ENCODE measurements around the gene MKNK2. TPM values are rescaled to one million over a fixed set of nuclear protein-coding genes. Genes with fewer than 3 reads are reported as not detected.
A peak's percentile ranks its signal among the peaks of the same experiment; 100 is the strongest.
"Not testable (repeated sequence)": the region's sequence is repeated elsewhere in the genome, so short reads cannot be mapped to it uniquely, and the experiment has no call there.

The MKNK2 gene
- total RNA-seq, 1 donor from 2014 or later, result 97.1 TPM

DNA sequence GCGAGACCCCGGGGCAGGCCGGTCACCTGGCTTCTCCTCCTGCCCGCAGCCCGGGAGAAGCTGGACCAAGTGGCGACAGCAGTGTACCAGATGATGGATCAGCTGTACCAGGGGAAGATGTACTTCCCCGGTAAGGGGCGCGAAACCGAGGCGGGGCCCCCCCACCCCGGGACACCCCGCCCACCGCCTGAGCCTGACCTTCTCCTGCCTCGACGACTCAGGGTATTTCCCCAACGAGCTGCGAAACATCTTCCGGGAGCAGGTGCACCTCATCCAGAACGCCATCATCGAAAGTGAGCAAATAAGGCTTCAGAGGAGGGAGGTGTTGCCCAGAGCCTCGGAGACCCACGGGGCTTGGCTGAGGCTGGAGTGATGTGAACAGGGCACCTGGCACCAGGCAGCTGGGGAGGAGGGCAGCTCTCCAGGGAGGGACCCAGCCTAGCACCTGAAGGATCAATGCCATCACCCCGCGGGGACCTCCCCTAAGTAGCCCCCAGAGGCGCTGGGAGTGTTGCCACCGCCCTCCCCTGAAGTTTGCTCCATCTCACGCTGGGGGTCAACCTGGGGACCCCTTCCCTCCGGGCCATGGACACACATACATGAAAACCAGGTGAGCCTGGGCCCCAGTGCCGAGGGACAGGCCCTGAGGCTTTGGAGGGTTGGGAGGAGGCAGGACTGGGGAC, 46.3 kb upstream of the MKNK2 start:
- TF ChIP-seq CTCF (IDR thresholded peaks at IDR 0.05; ENCODE audit: unreplicated experiment), result no peak

DNA sequence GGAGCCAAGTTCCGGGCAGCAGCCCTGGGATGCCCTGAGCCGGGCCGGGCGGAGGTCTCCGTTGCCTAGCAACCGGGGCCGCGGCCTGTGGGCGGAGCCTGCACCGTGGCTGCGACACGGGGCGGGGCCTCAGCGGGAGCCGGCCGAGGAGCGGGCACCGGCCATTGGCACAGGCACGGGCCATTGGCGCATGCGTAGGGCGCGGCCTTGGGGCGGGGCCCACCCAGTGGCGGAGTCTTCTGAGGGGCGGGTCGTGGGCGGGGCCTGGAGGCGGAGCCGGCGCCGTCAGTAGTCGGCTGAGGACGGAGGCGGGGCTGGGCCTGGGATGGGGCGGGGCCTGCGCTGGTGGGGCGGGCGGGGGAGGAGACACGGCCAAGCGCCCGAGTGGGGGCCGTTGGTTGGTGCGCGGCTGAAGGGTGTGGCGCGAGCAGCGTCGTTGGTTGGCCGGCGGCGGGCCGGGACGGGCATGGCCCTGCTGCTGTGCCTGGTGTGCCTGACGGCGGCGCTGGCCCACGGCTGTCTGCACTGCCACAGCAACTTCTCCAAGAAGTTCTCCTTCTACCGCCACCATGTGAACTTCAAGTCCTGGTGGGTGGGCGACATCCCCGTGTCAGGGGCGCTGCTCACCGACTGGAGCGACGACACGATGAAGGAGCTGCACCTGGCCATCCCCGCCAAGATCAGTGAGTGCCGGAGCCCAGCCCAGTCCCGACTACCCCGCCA, 45.6 kb upstream of the MKNK2 start, which contains the start of gene IZUMO4:
Gene IZUMO4, plus strand, starts transcription at position 436 of the 723 bp plus-strand sequence. Its CDS starts 31 bp downstream, at position 467.
- peak within 1 kb of the TSS; percentile 90 for H3K4me3 Mint-ChIP-seq
- peak; percentile 100 for DNase-seq (ENCODE audit: low spot score in 2 of 2, unreplicated experiment in 2 of 2)
- H3K36me3 Mint-ChIP-seq, result no peaks in the 10 kb centered on the region
- H3K27ac Mint-ChIP-seq, result peak within 1 kb of the TSS; percentile 91
- peaks cover 23% of the 10 kb centered on the region for H3K4me1 Mint-ChIP-seq
- no peaks in the 10 kb centered on the region for H3K27me3 Mint-ChIP-seq (ENCODE audit: low read depth)
- no peaks in the 10 kb centered on the region for H3K9me3 Mint-ChIP-seq
- no peak for TF ChIP-seq CTCF (IDR thresholded peaks at IDR 0.05; ENCODE audit: unreplicated experiment)

More for the DNA sequence above, 46.3 kb upstream of the MKNK2 start:
- H3K36me3 Mint-ChIP-seq, result peaks cover 4% of the 10 kb centered on the region
- H3K4me1 Mint-ChIP-seq, result peaks cover 23% of the 10 kb centered on the region
- H3K27ac Mint-ChIP-seq, result no peak overlapping the region
- no peak for DNase-seq (ENCODE audit: low spot score in 2 of 2, unreplicated experiment in 2 of 2)
- H3K9me3 Mint-ChIP-seq, result no peaks in the 10 kb centered on the region
- no peaks in the 10 kb centered on the region for H3K27me3 Mint-ChIP-seq (ENCODE audit: low read depth)
- H3K4me3 Mint-ChIP-seq, result peak overlapping the region; percentile 67

DNA sequence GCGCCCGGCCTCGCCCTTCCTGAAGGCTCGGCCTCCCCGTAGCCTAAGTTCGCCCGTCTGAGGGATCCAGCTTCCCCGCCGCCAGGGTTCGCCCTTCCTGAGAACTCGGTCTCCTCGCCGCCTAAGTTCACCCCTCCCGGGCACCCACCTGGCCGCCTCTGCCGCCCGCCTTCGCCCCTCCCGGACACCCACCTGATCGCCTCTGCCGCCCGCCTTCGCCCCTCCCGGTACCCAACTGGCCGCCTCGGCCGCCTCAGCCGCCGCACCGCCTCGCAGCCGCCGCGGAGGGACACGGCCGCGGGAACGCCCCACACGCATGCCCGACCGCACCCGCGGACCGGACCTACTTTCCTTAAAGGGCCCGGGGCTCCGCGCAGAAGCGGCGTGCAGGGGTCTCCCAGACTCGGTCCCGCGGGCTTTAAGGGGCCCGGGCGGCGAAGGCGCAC, 45.0 kb upstream of the MKNK2 start, which contains the start of gene MOB3A:
Gene MOB3A, minus strand, starts transcription at position 293 of the 446 bp plus-strand sequence. CDS start 17,766 bp downstream, outside the sequence.
- peak in 1 of 2 experiments; percentile 81 for DNase-seq (ENCODE audit: low spot score in 2 of 2, unreplicated experiment in 2 of 2)
- TF ChIP-seq CTCF (IDR thresholded peaks at IDR 0.05; ENCODE audit: unreplicated experiment), result peak; percentile 51
- Mint-ChIP-seq H3K27ac (peak within 1 kb of the TSS; percentile 91), H3K9me3 (no peaks in the 10 kb centered on the region), H3K27me3 (ENCODE audit: low read depth) (no peaks in the 10 kb centered on the region), H3K4me3 (peak within 1 kb of the TSS; percentile 90), H3K4me1 (peaks cover 23% of the 10 kb centered on the region), H3K36me3 (no peaks in the 10 kb centered on the region)

DNA sequence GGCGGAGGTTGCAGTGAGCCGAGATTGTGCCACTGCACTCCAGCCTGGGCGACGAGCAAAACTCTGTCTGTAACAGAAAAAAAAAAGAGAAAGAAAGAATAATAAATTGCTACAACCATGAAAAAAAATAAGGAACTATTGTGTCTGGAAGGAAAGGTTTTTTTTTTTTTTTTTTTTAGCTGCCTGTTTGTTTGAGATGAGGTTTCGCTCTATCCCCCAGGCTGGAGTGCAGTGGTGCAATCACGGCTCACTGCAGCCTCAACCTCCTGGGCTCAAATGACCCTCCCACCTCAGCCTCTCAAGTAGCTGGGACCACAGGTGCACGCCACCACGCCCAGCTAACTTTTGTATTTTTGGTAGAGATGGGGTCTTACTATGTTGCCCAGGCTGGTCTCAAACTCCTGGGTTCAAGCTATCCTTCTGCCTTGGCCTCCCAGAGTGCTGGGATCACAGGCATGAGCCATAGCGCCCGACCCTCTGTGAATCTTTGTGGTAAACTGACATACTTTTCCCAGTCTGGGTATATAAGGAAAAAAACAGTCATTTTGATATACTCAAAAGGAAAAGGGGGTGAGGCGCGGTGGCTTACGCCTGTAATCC, 41.0 kb upstream of the MKNK2 start:
- H3K27me3 Mint-ChIP-seq (ENCODE audit: low read depth); DNase-seq (ENCODE audit: low spot score in 2 of 2, unreplicated experiment in 2 of 2); H3K4me3 Mint-ChIP-seq; H3K27ac Mint-ChIP-seq; H3K9me3 Mint-ChIP-seq; H3K36me3 Mint-ChIP-seq: not testable (repeated sequence)
- H3K4me1 Mint-ChIP-seq, result peaks cover 40% of the 10 kb centered on the region

GRCh38 chr19:2089727-2090053, 38.6 kb upstream of the MKNK2 start:
- H3K9me3 Mint-ChIP-seq, result no peaks in the 10 kb centered on the region
- H3K27me3 Mint-ChIP-seq (ENCODE audit: low read depth), result no peaks in the 10 kb centered on the region
- H3K36me3 Mint-ChIP-seq, result peaks cover 4% of the 10 kb centered on the region
- TF ChIP-seq CTCF (IDR thresholded peaks at IDR 0.05; ENCODE audit: unreplicated experiment), result no peak
- peaks cover 29% of the 10 kb centered on the region for H3K4me1 Mint-ChIP-seq
- H3K4me3 Mint-ChIP-seq, result no peak overlapping the region
- H3K27ac Mint-ChIP-seq, result peak overlapping the region; percentile 69
- no peak for DNase-seq (ENCODE audit: low spot score in 2 of 2, unreplicated experiment in 2 of 2)

Measured in mesothelial cell of epicardium (in vitro differentiated cells).